Measurements from ENCODE around the gene C6orf132. TPM values are rescaled to one million over a fixed set of nuclear protein-coding genes. Genes with fewer than 3 reads are reported as not detected.

Gene C6orf132
- total RNA-seq, 1 experiment from 2014 or later, result 66.0 TPM

DNA sequence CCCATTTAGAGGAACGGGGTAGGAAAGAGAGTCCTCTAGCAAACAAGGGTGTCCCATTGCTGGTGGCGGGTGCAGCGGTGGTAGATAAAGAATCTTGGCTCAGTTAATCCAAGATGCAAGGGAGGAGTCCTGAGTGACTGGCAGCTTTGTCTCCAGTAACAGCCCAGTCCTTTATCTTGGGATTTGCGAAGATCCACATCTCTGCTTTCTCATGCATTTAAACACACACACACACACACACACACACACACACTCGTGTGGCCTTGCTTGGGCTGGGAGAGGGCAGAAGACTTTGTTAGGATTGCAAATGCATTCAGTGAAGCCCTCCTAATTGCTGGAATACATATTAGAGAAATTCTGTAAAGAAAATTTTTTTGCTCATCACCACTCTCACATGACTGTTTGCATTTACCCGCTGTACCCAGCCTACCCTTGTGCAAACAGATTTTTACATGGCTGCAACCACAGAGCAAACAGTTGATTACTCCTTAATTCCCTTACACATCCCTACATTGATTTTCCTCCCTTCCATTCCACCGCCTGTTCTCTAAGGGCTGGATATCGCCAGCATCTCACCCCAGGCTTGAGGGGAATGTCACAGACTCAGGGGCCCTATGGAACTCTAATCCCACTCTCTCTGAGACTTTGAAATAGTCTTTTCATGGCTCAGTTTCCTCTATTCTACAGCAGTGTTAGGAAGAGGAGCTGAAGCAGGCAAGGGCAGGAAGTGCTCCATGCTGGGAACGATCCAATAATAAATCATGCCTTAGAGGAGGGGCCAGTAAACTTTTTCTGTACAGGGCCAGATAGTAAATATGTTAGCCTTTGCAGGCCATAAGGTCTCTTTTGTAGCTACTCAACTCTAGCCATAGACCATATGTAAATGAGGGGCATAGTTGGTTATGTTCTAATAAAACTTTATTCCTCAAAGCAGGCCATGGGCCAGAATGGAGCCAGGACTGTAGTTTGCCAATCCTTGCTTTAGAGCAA is 3.5 kb downstream of the C6orf132 start:
- TF ChIP-seq EZH2 (IDR thresholded peaks at IDR 0.05; ENCODE audit: low read length, unreplicated experiment), result no peak
- TF ChIP-seq, protein P1, sequence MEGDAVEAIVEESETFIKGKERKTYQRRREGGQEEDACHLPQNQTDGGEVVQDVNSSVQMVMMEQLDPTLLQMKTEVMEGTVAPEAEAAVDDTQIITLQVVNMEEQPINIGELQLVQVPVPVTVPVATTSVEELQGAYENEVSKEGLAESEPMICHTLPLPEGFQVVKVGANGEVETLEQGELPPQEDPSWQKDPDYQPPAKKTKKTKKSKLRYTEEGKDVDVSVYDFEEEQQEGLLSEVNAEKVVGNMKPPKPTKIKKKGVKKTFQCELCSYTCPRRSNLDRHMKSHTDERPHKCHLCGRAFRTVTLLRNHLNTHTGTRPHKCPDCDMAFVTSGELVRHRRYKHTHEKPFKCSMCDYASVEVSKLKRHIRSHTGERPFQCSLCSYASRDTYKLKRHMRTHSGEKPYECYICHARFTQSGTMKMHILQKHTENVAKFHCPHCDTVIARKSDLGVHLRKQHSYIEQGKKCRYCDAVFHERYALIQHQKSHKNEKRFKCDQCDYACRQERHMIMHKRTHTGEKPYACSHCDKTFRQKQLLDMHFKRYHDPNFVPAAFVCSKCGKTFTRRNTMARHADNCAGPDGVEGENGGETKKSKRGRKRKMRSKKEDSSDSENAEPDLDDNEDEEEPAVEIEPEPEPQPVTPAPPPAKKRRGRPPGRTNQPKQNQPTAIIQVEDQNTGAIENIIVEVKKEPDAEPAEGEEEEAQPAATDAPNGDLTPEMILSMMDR (conservative IDR thresholded peaks at IDR 0.05; ENCODE audit: low read depth, low read length), result no peak
- TF ChIP-seq EZH2phosphoT487 (IDR thresholded peaks at IDR 0.05; ENCODE audit: borderline replicate concordance, low read length), result no peak
- peaks cover 6% of the 10 kb centered on the region for H3F3A ChIP-seq (ENCODE audit: low read length, unreplicated experiment)
- intact Hi-C loops (cut with micrococcal nuclease), result loop anchor here (2.0 to 5.0 kb wide), 2 partner anchors 42 to 76 kb away; no protein-coding TSS in a partner anchor
- H3K4me1 ChIP-seq (ENCODE audit: insufficient read depth, low read length), result peaks cover 64% of the 10 kb centered on the region
- H3K4me3 ChIP-seq (ENCODE audit: low read length), result peak overlapping the region; percentile 89; the same call in 1 of the 2 replicates
- 0 out of 2 replicates have a peak overlapping the region, but pooled peaks have one; percentile 14 for H3K9ac ChIP-seq (ENCODE audit: low read length)
- BruUV-seq (replicated peaks), result no TSS peak
- ATAC-seq (peak; percentile 65), DNase-seq (peak; percentile 78)
- POLR2A ChIA-PET (ENCODE audit: unreplicated experiment), result interaction anchor here (0.6 to 0.8 kb wide), 2 partner anchors 39 to 140 kb away, joined by 4 read pairs; no protein-coding TSS in a partner anchor
- H4K20me1 ChIP-seq (ENCODE audit: low read length), result peaks cover 14% of the 10 kb centered on the region; the same call in 1 of the 2 replicates
- peak overlapping the region; percentile 75 for H3K27ac ChIP-seq (ENCODE audit: low read length)
- H3K27me3 ChIP-seq (ENCODE audit: low read length), result no peaks in the 10 kb centered on the region
- no peaks in the 10 kb centered on the region for H3K9me3 ChIP-seq (ENCODE audit: low read length)
- H3K36me3 ChIP-seq (ENCODE audit: low read depth, low read length), result 0 out of 2 replicates have a peak, but pooled peaks cover 2% of the 10 kb centered on the region
- no peak overlapping the region for H2AFZ ChIP-seq (ENCODE audit: low read length)
- peak overlapping the region; percentile 99 for H3K4me2 ChIP-seq (ENCODE audit: low read length)
- peaks cover 64% of the 10 kb centered on the region for H3K79me2 ChIP-seq (ENCODE audit: low read length)
- no peaks in the 10 kb centered on the region for H3K9me2 ChIP-seq (replicated peaks; ENCODE audit: low read length)
- CTCF ChIA-PET, result interaction anchor here (0.6 kb wide), 3 partner anchors 11 to 44 kb away, joined by 3 to 5 read pairs (median 3); no protein-coding TSS in a partner anchor

DNA sequence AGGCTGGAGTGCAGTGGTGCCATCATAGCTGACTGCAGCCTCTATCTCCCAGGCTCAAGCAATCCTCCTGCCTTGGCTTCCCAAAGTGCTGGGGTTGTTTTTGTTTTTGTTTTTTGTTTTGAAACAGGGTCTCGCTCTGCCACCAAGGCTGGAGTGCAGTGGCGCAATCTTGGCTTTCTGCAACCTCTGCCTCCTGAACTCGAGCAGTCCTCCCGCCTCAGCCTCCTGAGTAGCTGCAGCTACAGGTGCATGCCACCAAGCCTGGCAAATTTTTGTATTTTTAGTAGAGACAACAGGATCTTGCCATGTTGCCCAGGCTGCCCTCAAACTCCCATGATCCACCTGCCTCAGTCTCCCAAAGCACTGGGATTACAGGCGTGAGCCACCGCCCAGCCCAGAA is 4.2 kb downstream of the C6orf132 start:
- ATAC-seq, result no peak
- Histone ChIP-seq H3K27ac (ENCODE audit: low read length) (peak overlapping the region; percentile 75), H3K4me2 (ENCODE audit: low read length) (peak overlapping the region; percentile 99), H3K4me3 (ENCODE audit: low read length) (peak overlapping the region; percentile 89; the same call in 1 of the 2 replicates), H4K20me1 (ENCODE audit: low read length) (peaks cover 14% of the 10 kb centered on the region; the same call in 1 of the 2 replicates), H3K4me1 (ENCODE audit: insufficient read depth, low read length) (peaks cover 60% of the 10 kb centered on the region), H3K79me2 (ENCODE audit: low read length) (peaks cover 69% of the 10 kb centered on the region), H3F3A (ENCODE audit: low read length, unreplicated experiment) (peaks cover 6% of the 10 kb centered on the region), H3K27me3 (ENCODE audit: low read length) (no peaks in the 10 kb centered on the region), H3K9me3 (ENCODE audit: low read length) (no peaks in the 10 kb centered on the region), H3K36me3 (ENCODE audit: low read depth, low read length) (0 out of 2 replicates have a peak, but pooled peaks cover 2% of the 10 kb centered on the region), H3K9ac (ENCODE audit: low read length) (no peak overlapping the region), H3K9me2 (replicated peaks; ENCODE audit: low read length) (no peaks in the 10 kb centered on the region), H2AFZ (ENCODE audit: low read length) (no peak overlapping the region)
- CTCF ChIA-PET, result interaction anchor here (0.6 kb wide), 3 partner anchors 12 to 44 kb away, joined by 3 to 5 read pairs (median 3); no protein-coding TSS in a partner anchor
- BruUV-seq (replicated peaks), result no TSS peak
- intact Hi-C loops (cut with micrococcal nuclease), result loop anchor here (2.0 to 5.0 kb wide), 2 partner anchors 41 to 77 kb away; no protein-coding TSS in a partner anchor
- TF ChIP-seq EZH2phosphoT487 (IDR thresholded peaks at IDR 0.05; ENCODE audit: borderline replicate concordance, low read length), result no peak
- TF ChIP-seq EZH2 (IDR thresholded peaks at IDR 0.05; ENCODE audit: low read length, unreplicated experiment), result no peak
- TF ChIP-seq, protein P1 (conservative IDR thresholded peaks at IDR 0.05; ENCODE audit: low read depth, low read length), result no peak
- POLR2A ChIA-PET (ENCODE audit: unreplicated experiment), result interaction anchor here (0.6 kb wide), 1 partner anchor 141 kb away, joined by 4 read pairs; no protein-coding TSS in a partner anchor
- no peak for DNase-seq

Data from PC-3 (cell line).